SK-N-SH (cell line): Measurements from ENCODE around the gene ZWINT. TPM values are rescaled to one million over a fixed set of nuclear protein-coding genes. Genes with fewer than 3 reads are reported as not detected.

Experiments
- CTCF ChIA-PET: fragments of 300-600, 350-600 bp; formaldehyde crosslinking; extraction: SDS; loops from one replicate; lab custom pipeline; 2021; lab: Yijun Ruan, JAX
- POLR2A ChIA-PET: fragments of 350-600 bp; sonication (Branson Sonifier 250); formaldehyde crosslinking; extraction: SDS; loops from one replicate; lab custom pipeline; 2020; ENCODE audit warnings: antibody characterized with exemption, inconsistent platforms; lab: Yijun Ruan, JAX
- DNase-seq: peaks from one replicate; pipeline ENCODE4 v3.0.0; 2012
- H2AFZ ChIP-seq: fragments of 200-600 bp; sonication (generic); 2 replicates; pipeline ENCODE4 v1.8.1; 2016; ENCODE audit warnings: antibody characterized with exemption, mild to moderate bottlenecking, low read depth
- H3F3A ChIP-seq: fragments of 200-600 bp; sonication (generic); replicated peaks from 2 replicates; pipeline ENCODE3; 2016; ENCODE audit warnings: antibody characterized with exemption, mild to moderate bottlenecking; ENCODE audit not compliant: insufficient read depth
- H3K27ac ChIP-seq, 2 experiments: fragments of 200-500 bp in 1 of 2; fragments of 200-600 bp in 1 of 2; sonication (Bioruptor generic) in 1 of 2; sonication (generic), shearing (Covaris generic) in 1 of 2; 2 replicates each; pipeline versions ENCODE4 v1.5.1 to v1.6.1; 2014 to 2016; ENCODE audit warnings: low read depth in 2 of 2, inconsistent platforms in 1 of 2, low read length in 1 of 2, mild to moderate bottlenecking in 1 of 2, mixed read lengths in 1 of 2
- H3K27me3 ChIP-seq: fragments of 200-600 bp; sonication (generic), shearing (Covaris generic); 2 replicates; pipeline ENCODE4 v1.6.1; 2016; ENCODE audit warnings: mixed run types; ENCODE audit not compliant: insufficient read depth
- H3K36me3 ChIP-seq, 2 experiments: fragments of 200-500 bp in 1 of 2; fragments of 200-600 bp in 1 of 2; sonication (Bioruptor generic) in 1 of 2; sonication (generic) in 1 of 2; replicated peaks in 1 of 2; 2 replicates each; pipeline versions ENCODE3 to v1.5.1; 2014 to 2016; ENCODE audit warnings: low read length in 1 of 2, mild to moderate bottlenecking in 1 of 2; ENCODE audit not compliant: insufficient read depth in 2 of 2, control insufficient read depth in 1 of 2
- H3K4me1 ChIP-seq, 2 experiments: fragments of 200-500 bp in 1 of 2; fragments of 200-600 bp in 1 of 2; sonication (Bioruptor generic) in 1 of 2; sonication (generic), shearing (Covaris generic) in 1 of 2; 2 replicates each; pipeline versions ENCODE4 v1.5.1 to v1.6.1; 2014 to 2016; ENCODE audit warnings: low read depth in 1 of 2, low read length in 1 of 2, mixed run types in 1 of 2; ENCODE audit not compliant: insufficient read depth in 2 of 2, control insufficient read depth in 1 of 2
- H3K4me2 ChIP-seq: fragments of 200-600 bp; sonication (generic), shearing (Covaris generic); 2 replicates; pipeline ENCODE4 v1.6.1; 2017; ENCODE audit warnings: mixed run types
- H3K4me3 ChIP-seq, 2 experiments: fragments of 200-500 bp in 1 of 2; fragments of 200-600 bp in 1 of 2; sonication (Bioruptor generic) in 1 of 2; sonication (generic), shearing (Covaris generic) in 1 of 2; 2 replicates each; pipeline versions ENCODE4 v1.5.1 to v1.8.1; 2014 to 2016; ENCODE audit warnings: low read depth in 2 of 2, inconsistent platforms in 1 of 2, low read length in 1 of 2, mild to moderate bottlenecking in 1 of 2, mixed read lengths in 1 of 2, moderate library complexity in 1 of 2
- H3K79me2 ChIP-seq: fragments of 200-600 bp; sonication (generic); 2 replicates; pipeline ENCODE4 v1.8.1; 2017; ENCODE audit warnings: mild to moderate bottlenecking; ENCODE audit not compliant: insufficient read depth
- H3K9ac ChIP-seq: fragments of 200-600 bp; sonication (generic); 2 replicates; pipeline ENCODE4 v1.6.1; 2017; ENCODE audit warnings: mixed run types
- H3K9me2 ChIP-seq: fragments of 200-600 bp; sonication (generic); 2 replicates; pipeline ENCODE4 v1.6.1; 2017; ENCODE audit warnings: mixed run types
- H3K9me3 ChIP-seq: fragments of 200-600 bp; sonication (generic); 2 replicates; pipeline ENCODE4 v1.6.1; 2017; ENCODE audit warnings: mixed run types, mild to moderate bottlenecking, moderate library complexity
- H4K20me1 ChIP-seq: fragments of 200-600 bp; sonication (generic); 2 replicates; pipeline ENCODE4 v1.6.1; 2017; ENCODE audit warnings: mild to moderate bottlenecking, mixed run types; ENCODE audit not compliant: insufficient read depth
- CHD2 ChIP-seq: fragments of 150-350 bp; IDR thresholded peaks from 2 replicates; pipeline ENCODE4 v1.6.1; 2018; ENCODE audit warnings: low read length; ENCODE audit not compliant: partially characterized antibody
- EZH2phosphoT487 ChIP-seq: fragments of 200-600 bp; sonication (generic); IDR thresholded peaks from 2 replicates; pipeline ENCODE4 v1.6.1; 2017; ENCODE audit warnings: low read depth, mixed run types, mild to moderate bottlenecking, antibody characterized with exemption, moderate library complexity, borderline replicate concordance
- MEF2A ChIP-seq: IDR thresholded peaks from 2 replicates; pipeline ENCODE4 v1.4.0; 2012; ENCODE audit warnings: low read depth, borderline replicate concordance
- PBX3 ChIP-seq: IDR thresholded peaks from 2 replicates; pipeline ENCODE4; 2012
- RCOR1 ChIP-seq: fragments of 150-350 bp; IDR thresholded peaks from 2 replicates; pipeline ENCODE4 v1.6.1; 2017; ENCODE audit warnings: antibody characterized with exemption, low read length
- TAF1 ChIP-seq: IDR thresholded peaks from 2 replicates; pipeline ENCODE4 v1.6.1; 2012; ENCODE audit warnings: low read depth, mild to moderate bottlenecking, low read length, moderate library complexity, borderline replicate concordance
- WGBS: methylation state at CpG from one replicate; pipeline ENCODE4 v1.1.6; 2017; ENCODE audit warnings: low lambda C conversion rate; 5-methylcytosine and 5-hydroxymethylcytosine counted together
- polyA plus RNA-seq, 3 experiments: library from polyadenylated mRNA; depleted of rRNA; stranded (reverse); fragments of >200 nt; gene quantifications; 2 replicates each; pipeline ENCODE4 v1.2.3, GENCODE V29; 2012

The ZWINT gene
- polyA plus RNA-seq, 1 of the 3 experiments (the other 2 are of a cell fraction): 49.3 TPM

DNA sequence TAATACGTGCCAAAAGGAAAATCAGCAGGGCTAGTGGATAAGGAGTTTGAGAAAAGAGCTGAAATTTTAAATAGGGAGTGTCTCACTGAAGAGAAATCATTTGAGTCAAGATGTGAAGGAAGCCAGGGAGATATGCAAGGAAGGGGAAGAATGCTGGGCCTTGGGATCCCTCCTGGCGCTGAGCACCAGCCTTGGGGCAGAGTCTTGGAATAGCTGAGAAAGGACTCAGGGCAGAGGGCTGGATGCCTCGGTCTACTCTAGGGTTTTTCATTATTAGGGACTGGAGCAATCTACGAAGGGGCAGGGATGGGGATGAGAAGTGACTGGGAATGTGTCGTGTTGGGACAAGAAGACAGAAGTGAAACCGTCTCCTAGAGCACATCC is 484 bp downstream of the ZWINT start:
- Histone ChIP-seq H3K79me2 (peaks cover 13% of the 10 kb centered on the region), H3K4me1 (peaks cover 0 to 11% of the 10 kb centered on the region in 2 experiments; a peak in 2 of 4 replicates), H3K27ac (no peak overlapping the region), H3F3A (no peaks in the 10 kb centered on the region), H2AFZ (peak overlapping the region; percentile 95), H3K9me3 (no peaks in the 10 kb centered on the region), H3K27me3 (no peaks in the 10 kb centered on the region), H3K4me3 (peak overlapping the region; percentile 76 to 94), H3K4me2 (peak overlapping the region; percentile 89), H4K20me1 (no peaks in the 10 kb centered on the region), H3K9me2 (no peaks in the 10 kb centered on the region), H3K36me3 (peaks cover 9 to 17% of the 10 kb centered on the region in 2 experiments), H3K9ac (peak overlapping the region; percentile 72)
- ChIA-PET CTCF (interaction anchor here (1.5 kb wide), 1 partner anchor 11 kb away, joined by 8 read pairs; no protein-coding TSS in a partner anchor), POLR2A (no interaction called here)
- DNase-seq: no peak
- TF ChIP-seq TAF1: no peak
- WGBS: 6% methylated on average over 6 of the region's 6 CpGs

GRCh38 chr10:56359837-56360236 is 1.2 kb downstream of the ZWINT start:
- H3K79me2 ChIP-seq: peaks cover 13% of the 10 kb centered on the region
- H2AFZ ChIP-seq: no peak overlapping the region
- WGBS: 93% methylated on average over 4 of the region's 4 CpGs
- no peaks in the 10 kb centered on the region for H3F3A ChIP-seq
- H3K9me2 ChIP-seq: no peaks in the 10 kb centered on the region
- no peaks in the 10 kb centered on the region for H3K9me3 ChIP-seq
- peak overlapping the region; percentile 76 to 94; a peak in 3 of 4 replicates for H3K4me3 ChIP-seq
- POLR2A ChIA-PET: no interaction called here
- H3K27ac ChIP-seq: no peak overlapping the region
- no peak for TF ChIP-seq CHD2
- TF ChIP-seq EZH2phosphoT487: no peak
- TF ChIP-seq PBX3: no peak
- TF ChIP-seq, all 33 proteins: peak for 0
- Histone ChIP-seq H3K9ac (no peak overlapping the region), H3K36me3 (peaks cover 15 to 18% of the 10 kb centered on the region in 2 experiments), H3K4me1 (peaks cover 0 to 11% of the 10 kb centered on the region in 2 experiments; a peak in 2 of 4 replicates), H3K4me2 (peak overlapping the region; percentile 89), H3K27me3 (no peaks in the 10 kb centered on the region), H4K20me1 (no peaks in the 10 kb centered on the region)
- no peak for DNase-seq
- CTCF ChIA-PET: interaction anchor here (1.5 kb wide), 1 partner anchor 10 kb away, joined by 8 read pairs; no protein-coding TSS in a partner anchor

- CTCF ChIA-PET: no interaction called here
- Histone ChIP-seq H3K9me2 (peaks cover 5% of the 10 kb centered on the region; the same call in 1 of the 2 replicates), H3K4me3 (no peak overlapping the region), H2AFZ (no peak overlapping the region; the same call in 1 of the 2 replicates), H3K27me3 (no peaks in the 10 kb centered on the region), H3K9ac (no peak overlapping the region), H3K36me3 (peaks cover 23 to 26% of the 10 kb centered on the region in 2 experiments), H3K4me2 (no peak overlapping the region), H3K27ac (no peak overlapping the region), H3F3A (peaks cover 3% of the 10 kb centered on the region), H4K20me1 (no peaks in the 10 kb centered on the region), H3K79me2 (peaks cover 13% of the 10 kb centered on the region), H3K4me1 (peaks cover 0 to 11% of the 10 kb centered on the region in 2 experiments; a peak in 1 of 4 replicates), H3K9me3 (no peaks in the 10 kb centered on the region)
- POLR2A ChIA-PET: no interaction called here
- TF ChIP-seq RCOR1 (no peak), MEF2A (no peak)
- DNase-seq: no peak
These were observed 4.0 kb downstream of the ZWINT start for GRCh38 chr10:56357018-56357417.
